ENCODE results near the gene SPDYE17.
"Not testable (repeated sequence)": the region's sequence is repeated elsewhere in the genome, so short reads cannot be mapped to it uniquely, and the experiment has no call there.

The SPDYE17 gene, protein sequence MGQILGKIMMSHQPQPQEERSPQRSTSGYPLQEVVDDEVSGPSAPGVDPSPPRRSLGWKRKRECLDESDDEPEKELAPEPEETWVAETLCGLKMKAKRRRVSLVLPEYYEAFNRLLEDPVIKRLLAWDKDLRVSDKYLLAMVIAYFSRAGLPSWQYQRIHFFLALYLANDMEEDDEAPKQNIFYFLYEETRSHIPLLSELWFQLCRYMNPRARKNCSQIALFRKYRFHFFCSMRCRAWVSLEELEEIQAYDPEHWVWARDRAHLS

DNA sequence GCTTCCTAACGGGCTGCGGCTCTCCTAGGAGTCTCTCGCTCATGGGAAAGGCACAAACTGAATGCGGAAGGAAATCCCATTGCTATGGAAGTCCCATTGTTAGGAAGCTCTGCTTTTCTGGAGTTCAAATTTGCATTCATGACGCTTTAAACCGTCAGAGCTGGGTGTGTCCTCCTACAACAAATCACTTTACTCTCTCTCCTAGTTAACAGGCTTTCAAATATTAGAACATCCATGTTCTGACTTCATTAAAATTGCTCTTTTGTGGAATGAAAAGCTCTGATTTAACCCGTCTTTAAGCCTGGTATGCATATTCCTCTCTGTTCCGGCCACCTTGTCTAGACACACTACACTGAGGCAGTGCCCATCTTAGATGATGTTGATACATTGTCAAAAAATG, at the start of gene SPDYE17:
SPDYE17 (minus strand) TSS at position 101 of the 400 bp plus-strand sequence. CDS start 1,791 bp downstream, outside the sequence.
- not testable (repeated sequence) for H3K9ac ChIP-seq (ENCODE audit: low read length); H3K4me3 ChIP-seq (ENCODE audit: low read length); H3K36me3 ChIP-seq (ENCODE audit: control insufficient read depth, insufficient read depth, low read length, severe bottlenecking); H3K4me1 ChIP-seq (ENCODE audit: control insufficient read depth, insufficient read depth, low read length); H3K9me3 ChIP-seq (ENCODE audit: control insufficient read depth, low read length); DNase-seq (ENCODE audit: low read depth); H3K27me3 ChIP-seq (replicated peaks; ENCODE audit: control insufficient read depth, insufficient read depth, low read length)

DNA sequence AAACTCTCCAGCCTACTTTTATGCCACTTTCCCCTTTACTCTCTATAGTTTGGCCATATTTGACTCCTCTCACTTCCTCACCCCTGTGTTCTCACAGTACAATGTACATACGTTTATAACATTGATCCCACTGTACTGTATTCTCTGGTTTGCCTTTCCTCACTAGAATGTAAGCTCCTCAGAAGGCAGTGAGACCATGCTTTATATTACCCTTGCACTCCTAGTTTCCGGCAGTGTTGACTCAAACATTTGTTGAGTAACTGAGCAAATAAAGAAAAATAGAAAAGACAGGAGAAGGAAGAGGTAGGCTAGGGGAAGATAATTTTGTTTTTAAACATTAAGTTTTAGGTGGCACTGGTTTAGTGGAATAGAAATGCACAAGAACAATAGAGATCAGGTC, 48.1 kb upstream of the SPDYE17 start:
- not testable (repeated sequence) for H3K4me3 ChIP-seq (ENCODE audit: low read length); H3K27me3 ChIP-seq (replicated peaks; ENCODE audit: control insufficient read depth, insufficient read depth, low read length); H3K36me3 ChIP-seq (ENCODE audit: control insufficient read depth, insufficient read depth, low read length, severe bottlenecking); H3K9ac ChIP-seq (ENCODE audit: low read length); H3K9me3 ChIP-seq (ENCODE audit: control insufficient read depth, low read length); H3K4me1 ChIP-seq (ENCODE audit: control insufficient read depth, insufficient read depth, low read length); DNase-seq (ENCODE audit: low read depth)

DNA sequence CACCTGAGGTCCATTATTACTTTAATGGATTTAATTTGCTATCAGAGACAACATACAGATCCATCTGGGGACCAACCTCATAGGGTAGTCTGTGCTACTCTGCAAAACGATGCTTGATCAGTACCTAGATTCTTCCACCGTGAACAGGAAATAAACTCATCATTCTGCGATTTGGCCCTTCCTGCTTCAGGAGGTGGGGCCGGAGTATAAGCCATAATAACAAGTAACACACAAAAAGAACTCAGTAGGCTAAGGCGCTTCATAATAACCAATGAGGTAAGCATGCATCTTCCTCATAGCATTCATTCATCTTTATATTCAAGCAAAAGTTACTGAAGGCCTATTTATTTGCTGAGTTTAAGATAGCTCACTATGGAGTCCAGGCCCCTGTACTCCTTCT, 47.5 kb upstream of the SPDYE17 start:
- H3K4me3 ChIP-seq (ENCODE audit: low read length), result not testable (repeated sequence)

DNA sequence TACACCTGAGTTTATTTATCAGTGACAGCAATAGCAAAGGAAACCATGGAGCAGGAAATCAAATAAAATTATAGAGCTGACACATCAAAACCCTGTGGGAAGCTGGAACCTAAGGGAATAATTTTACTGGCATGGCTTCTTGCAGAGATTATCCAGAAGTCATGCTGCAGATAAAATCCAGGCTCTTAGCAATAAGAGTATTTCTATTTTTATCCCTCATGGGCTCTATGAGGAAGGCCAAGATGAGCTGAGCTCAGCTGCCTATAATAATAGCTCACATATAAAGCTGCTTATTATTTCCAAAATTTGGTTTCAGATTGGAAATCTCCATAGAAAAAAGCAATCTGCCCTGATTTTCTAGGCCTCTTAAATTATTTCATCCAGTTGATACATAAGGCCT, 47.0 kb upstream of the SPDYE17 start:
- not testable (repeated sequence) for H3K27me3 ChIP-seq (replicated peaks; ENCODE audit: control insufficient read depth, insufficient read depth, low read length); DNase-seq (ENCODE audit: low read depth); H3K4me1 ChIP-seq (ENCODE audit: control insufficient read depth, insufficient read depth, low read length); H3K9ac ChIP-seq (ENCODE audit: low read length); H3K9me3 ChIP-seq (ENCODE audit: control insufficient read depth, low read length); H3K36me3 ChIP-seq (ENCODE audit: control insufficient read depth, insufficient read depth, low read length, severe bottlenecking); H3K4me3 ChIP-seq (ENCODE audit: low read length)

More for the DNA sequence above, 47.5 kb upstream of the SPDYE17 start:
- not testable (repeated sequence) for H3K36me3 ChIP-seq (ENCODE audit: control insufficient read depth, insufficient read depth, low read length, severe bottlenecking); H3K9me3 ChIP-seq (ENCODE audit: control insufficient read depth, low read length); H3K4me1 ChIP-seq (ENCODE audit: control insufficient read depth, insufficient read depth, low read length); H3K27me3 ChIP-seq (replicated peaks; ENCODE audit: control insufficient read depth, insufficient read depth, low read length); H3K9ac ChIP-seq (ENCODE audit: low read length); DNase-seq (ENCODE audit: low read depth)

DNA sequence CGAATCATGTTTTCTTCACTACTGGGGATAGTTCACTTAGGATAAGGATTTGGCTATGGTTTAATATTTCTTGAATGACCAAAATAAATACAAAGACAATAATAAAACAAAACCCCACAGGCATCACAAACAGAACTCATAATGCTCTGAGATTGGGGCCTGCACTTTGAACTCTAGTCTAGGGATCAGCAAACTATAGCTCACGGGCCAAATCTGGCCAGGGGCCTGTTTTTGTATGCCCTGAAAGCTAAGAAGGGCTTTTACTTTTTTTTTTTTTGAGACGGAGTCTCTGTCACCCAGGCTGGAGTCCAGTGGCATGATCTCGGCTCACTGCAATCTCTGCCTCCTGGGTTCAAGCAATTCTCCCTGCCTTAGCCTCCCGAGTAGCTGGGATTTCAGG, 44.9 kb upstream of the SPDYE17 start:
- not testable (repeated sequence) for H3K9ac ChIP-seq (ENCODE audit: low read length); DNase-seq (ENCODE audit: low read depth); H3K9me3 ChIP-seq (ENCODE audit: control insufficient read depth, low read length); H3K4me3 ChIP-seq (ENCODE audit: low read length); H3K4me1 ChIP-seq (ENCODE audit: control insufficient read depth, insufficient read depth, low read length); H3K36me3 ChIP-seq (ENCODE audit: control insufficient read depth, insufficient read depth, low read length, severe bottlenecking); H3K27me3 ChIP-seq (replicated peaks; ENCODE audit: control insufficient read depth, insufficient read depth, low read length)

DNA sequence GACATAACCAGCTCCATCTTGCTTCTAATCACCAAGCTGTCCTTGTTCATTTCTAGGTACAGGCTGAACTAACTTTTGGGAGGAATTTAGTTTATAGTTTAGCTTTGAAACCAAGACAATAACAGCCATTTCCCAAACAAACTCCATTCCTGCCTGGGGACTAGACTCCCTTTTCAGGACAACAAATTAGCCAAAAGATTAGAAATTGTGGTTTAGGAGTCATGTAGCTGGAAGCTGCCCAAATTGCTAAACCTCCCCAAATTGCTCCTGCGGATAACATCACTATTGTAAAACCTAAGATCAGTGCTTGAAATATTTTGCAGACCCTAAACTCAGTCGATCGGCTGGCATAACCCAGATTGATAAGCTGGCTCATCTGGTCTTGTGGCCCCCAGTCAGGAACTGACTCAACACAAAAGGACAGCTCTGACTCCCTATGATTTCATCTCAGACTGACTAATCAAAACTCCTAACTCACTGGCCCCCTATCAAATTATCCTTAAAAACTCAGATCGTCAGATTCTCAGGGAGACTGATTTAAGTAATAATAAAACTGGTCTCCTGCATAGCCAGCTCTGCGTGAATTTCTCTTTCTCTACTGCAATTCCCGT, 42.7 kb upstream of the SPDYE17 start:
- H3K4me3 ChIP-seq (ENCODE audit: low read length); H3K27me3 ChIP-seq (replicated peaks; ENCODE audit: control insufficient read depth, insufficient read depth, low read length); H3K9ac ChIP-seq (ENCODE audit: low read length); H3K36me3 ChIP-seq (ENCODE audit: control insufficient read depth, insufficient read depth, low read length, severe bottlenecking); DNase-seq (ENCODE audit: low read depth); H3K9me3 ChIP-seq (ENCODE audit: control insufficient read depth, low read length); H3K4me1 ChIP-seq (ENCODE audit: control insufficient read depth, insufficient read depth, low read length): not testable (repeated sequence)

DNA sequence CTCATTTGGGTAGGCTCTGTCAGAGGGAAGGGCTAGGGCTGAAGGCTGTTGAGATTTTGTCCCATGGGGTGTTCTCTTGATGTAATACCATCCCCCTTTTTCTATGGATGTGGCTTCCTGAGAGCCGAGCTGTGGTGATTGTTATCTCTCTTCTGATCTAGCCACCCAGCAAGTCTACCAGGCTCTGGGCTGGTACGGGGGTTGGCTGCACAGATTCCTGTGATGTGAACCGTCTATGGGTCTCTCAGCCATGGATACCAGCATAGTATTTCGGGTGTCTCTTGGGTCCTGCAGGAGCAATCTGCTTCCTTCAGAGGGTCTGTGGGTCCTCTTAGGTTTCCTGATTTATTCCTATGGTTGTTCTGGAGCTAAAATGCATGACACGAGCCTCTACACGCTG, 38.9 kb upstream of the SPDYE17 start:
- not testable (repeated sequence) for DNase-seq (ENCODE audit: low read depth); H3K4me1 ChIP-seq (ENCODE audit: control insufficient read depth, insufficient read depth, low read length); H3K4me3 ChIP-seq (ENCODE audit: low read length); H3K36me3 ChIP-seq (ENCODE audit: control insufficient read depth, insufficient read depth, low read length, severe bottlenecking); H3K27me3 ChIP-seq (replicated peaks; ENCODE audit: control insufficient read depth, insufficient read depth, low read length); H3K9me3 ChIP-seq (ENCODE audit: control insufficient read depth, low read length); H3K9ac ChIP-seq (ENCODE audit: low read length)

DNA sequence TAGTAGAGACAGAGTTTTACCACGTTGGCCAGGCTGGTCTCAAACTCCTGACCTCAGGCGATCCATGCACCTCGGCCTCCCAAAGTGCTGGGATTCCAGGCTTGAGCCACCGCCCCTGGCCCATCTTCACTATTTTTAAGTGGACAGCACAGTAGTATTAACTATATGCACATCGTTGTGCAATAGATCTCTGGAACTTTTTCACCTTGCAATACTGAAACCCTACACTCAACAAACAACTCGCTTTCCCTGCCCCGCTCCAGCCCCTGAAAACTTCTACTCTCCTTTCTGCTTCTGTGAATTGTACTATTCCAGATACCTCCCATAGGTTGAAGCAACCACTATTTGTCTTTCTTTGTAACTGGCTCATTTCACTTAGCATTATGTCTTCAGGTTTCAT, 33.7 kb upstream of the SPDYE17 start:
- H3K4me1 ChIP-seq (ENCODE audit: control insufficient read depth, insufficient read depth, low read length); DNase-seq (ENCODE audit: low read depth); H3K36me3 ChIP-seq (ENCODE audit: control insufficient read depth, insufficient read depth, low read length, severe bottlenecking); H3K9me3 ChIP-seq (ENCODE audit: control insufficient read depth, low read length); H3K4me3 ChIP-seq (ENCODE audit: low read length); H3K9ac ChIP-seq (ENCODE audit: low read length); H3K27me3 ChIP-seq (replicated peaks; ENCODE audit: control insufficient read depth, insufficient read depth, low read length): not testable (repeated sequence)

DNA sequence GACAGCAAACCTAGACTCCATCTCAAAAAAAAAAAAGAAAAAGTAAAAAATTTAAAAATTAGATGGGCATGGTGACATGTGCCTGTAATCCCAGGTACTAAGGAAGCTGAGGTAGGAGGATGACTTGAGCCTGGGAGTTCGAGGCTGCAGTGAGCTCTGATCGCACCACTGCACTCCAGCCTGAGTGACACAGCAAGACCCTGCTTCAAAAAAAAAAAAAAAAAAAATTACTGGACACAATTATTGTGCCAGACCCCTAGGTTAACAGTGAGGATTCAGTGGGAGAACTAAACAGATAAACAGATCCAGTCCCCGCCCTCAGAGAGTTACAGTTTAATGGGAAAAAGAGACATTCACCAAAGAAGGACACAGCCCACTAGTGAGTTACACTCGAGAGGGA, 31.6 kb upstream of the SPDYE17 start:
- not testable (repeated sequence) for H3K9me3 ChIP-seq (ENCODE audit: control insufficient read depth, low read length); H3K4me3 ChIP-seq (ENCODE audit: low read length); H3K36me3 ChIP-seq (ENCODE audit: control insufficient read depth, insufficient read depth, low read length, severe bottlenecking); H3K4me1 ChIP-seq (ENCODE audit: control insufficient read depth, insufficient read depth, low read length); DNase-seq (ENCODE audit: low read depth); H3K9ac ChIP-seq (ENCODE audit: low read length); H3K27me3 ChIP-seq (replicated peaks; ENCODE audit: control insufficient read depth, insufficient read depth, low read length)

DNA sequence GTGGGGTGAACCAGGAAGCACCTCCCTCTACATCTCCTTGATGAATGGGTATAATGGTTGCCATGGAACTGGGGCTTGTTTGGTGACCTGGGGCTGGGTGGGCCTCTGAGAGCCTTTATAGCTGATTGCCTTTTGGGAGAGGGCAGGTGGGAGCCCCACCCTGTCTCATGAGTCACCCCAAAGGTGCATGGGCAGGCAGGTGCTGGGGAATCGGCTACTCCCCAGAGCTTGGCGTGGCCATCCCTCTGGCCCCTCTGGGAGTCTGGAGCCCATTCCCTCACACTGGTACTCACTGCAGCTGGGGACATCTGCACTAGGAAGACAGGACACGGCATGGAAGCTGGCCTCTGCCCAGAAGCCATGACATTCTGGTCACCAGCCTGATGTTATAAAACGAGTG, 30.4 kb upstream of the SPDYE17 start, which contains the start of gene SPDYE18:
SPDYE18 (minus strand) TSS at position 2 of the 400 bp plus-strand sequence. CDS start 2,046 bp downstream, outside the sequence.
- H3K9me3 ChIP-seq (ENCODE audit: control insufficient read depth, low read length); DNase-seq (ENCODE audit: low read depth); H3K36me3 ChIP-seq (ENCODE audit: control insufficient read depth, insufficient read depth, low read length, severe bottlenecking); H3K9ac ChIP-seq (ENCODE audit: low read length); H3K27me3 ChIP-seq (replicated peaks; ENCODE audit: control insufficient read depth, insufficient read depth, low read length); H3K4me3 ChIP-seq (ENCODE audit: low read length); H3K4me1 ChIP-seq (ENCODE audit: control insufficient read depth, insufficient read depth, low read length): not testable (repeated sequence)

DNA sequence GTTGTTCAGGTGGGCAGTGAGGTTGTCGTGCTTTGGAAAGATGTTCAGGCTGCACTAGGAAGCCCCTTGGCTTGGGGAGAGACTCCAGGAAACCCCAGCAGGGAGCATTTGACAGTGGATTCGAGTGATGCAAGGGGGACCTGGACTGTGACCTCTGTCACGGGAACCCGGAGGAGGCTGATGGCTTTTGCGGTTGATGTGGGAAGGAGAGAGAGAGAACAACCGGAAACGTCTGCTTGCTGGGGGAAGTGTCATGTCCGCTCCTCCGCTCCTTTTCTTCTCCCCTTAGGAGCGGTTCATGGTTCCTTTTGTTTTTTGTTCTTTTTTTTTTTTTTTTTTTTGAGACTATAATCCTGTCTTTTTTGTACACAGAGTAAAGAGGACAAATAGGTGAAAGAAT, 5.8 kb downstream of the SPDYE17 start:
- not testable (repeated sequence) for H3K4me1 ChIP-seq (ENCODE audit: control insufficient read depth, insufficient read depth, low read length); H3K36me3 ChIP-seq (ENCODE audit: control insufficient read depth, insufficient read depth, low read length, severe bottlenecking); H3K4me3 ChIP-seq (ENCODE audit: low read length); H3K27me3 ChIP-seq (replicated peaks; ENCODE audit: control insufficient read depth, insufficient read depth, low read length); DNase-seq (ENCODE audit: low read depth); H3K9me3 ChIP-seq (ENCODE audit: control insufficient read depth, low read length); H3K9ac ChIP-seq (ENCODE audit: low read length)
